BJ (cell line): ENCODE data around the gene FXYD6. TPM values are rescaled to one million over a fixed set of nuclear protein-coding genes. Genes with fewer than 3 reads are reported as not detected.

Source experiments
- CTCF ChIA-PET: fragments of 350-600 bp; formaldehyde crosslinking; extraction: SDS; loops from one replicate; lab custom pipeline; 2021; ENCODE audit warnings: antibody characterized with exemption, inconsistent platforms; lab: Yijun Ruan, JAX
- POLR2A ChIA-PET: fragments of 300-600 bp; sonication (Branson Sonifier 250); formaldehyde crosslinking; extraction: SDS; loops from one replicate; lab custom pipeline; 2021; ENCODE audit warnings: antibody characterized with exemption; lab: Charles Lee
- DNase-seq: peaks from one replicate; pipeline ENCODE4 v3.0.0-alpha.2; 2011; ENCODE audit warnings: low read depth
- H3K27me3 ChIP-seq: 2 replicates; pipeline ENCODE4 v1.6.0; 2011; ENCODE audit warnings: low read length; ENCODE audit not compliant: control insufficient read depth, insufficient read depth
- H3K36me3 ChIP-seq: 2 replicates; pipeline ENCODE4 v1.5.1; 2011; ENCODE audit warnings: low read length; ENCODE audit not compliant: control insufficient read depth, insufficient read depth
- H3K4me3 ChIP-seq: 2 replicates; pipeline ENCODE4 v1.5.1; 2011; ENCODE audit warnings: low read depth, mild to moderate bottlenecking, control low read depth, low read length
- CTCF ChIP-seq: IDR thresholded peaks from 2 replicates; pipeline ENCODE4 v1.5.1; 2011; ENCODE audit warnings: low read depth, mild to moderate bottlenecking, control low read depth, inconsistent platforms, low read length, moderate library complexity; ENCODE audit not compliant: insufficient read depth
- polyA plus RNA-seq: library from polyadenylated mRNA; depleted of rRNA; stranded (reverse); fragments of >200 nt; gene quantifications from 2 replicates; pipeline ENCODE4 v1.2.3, GENCODE V29; 2011

FXYD6 gene
- polyA plus RNA-seq, 1 experiment, result not detected

DNA sequence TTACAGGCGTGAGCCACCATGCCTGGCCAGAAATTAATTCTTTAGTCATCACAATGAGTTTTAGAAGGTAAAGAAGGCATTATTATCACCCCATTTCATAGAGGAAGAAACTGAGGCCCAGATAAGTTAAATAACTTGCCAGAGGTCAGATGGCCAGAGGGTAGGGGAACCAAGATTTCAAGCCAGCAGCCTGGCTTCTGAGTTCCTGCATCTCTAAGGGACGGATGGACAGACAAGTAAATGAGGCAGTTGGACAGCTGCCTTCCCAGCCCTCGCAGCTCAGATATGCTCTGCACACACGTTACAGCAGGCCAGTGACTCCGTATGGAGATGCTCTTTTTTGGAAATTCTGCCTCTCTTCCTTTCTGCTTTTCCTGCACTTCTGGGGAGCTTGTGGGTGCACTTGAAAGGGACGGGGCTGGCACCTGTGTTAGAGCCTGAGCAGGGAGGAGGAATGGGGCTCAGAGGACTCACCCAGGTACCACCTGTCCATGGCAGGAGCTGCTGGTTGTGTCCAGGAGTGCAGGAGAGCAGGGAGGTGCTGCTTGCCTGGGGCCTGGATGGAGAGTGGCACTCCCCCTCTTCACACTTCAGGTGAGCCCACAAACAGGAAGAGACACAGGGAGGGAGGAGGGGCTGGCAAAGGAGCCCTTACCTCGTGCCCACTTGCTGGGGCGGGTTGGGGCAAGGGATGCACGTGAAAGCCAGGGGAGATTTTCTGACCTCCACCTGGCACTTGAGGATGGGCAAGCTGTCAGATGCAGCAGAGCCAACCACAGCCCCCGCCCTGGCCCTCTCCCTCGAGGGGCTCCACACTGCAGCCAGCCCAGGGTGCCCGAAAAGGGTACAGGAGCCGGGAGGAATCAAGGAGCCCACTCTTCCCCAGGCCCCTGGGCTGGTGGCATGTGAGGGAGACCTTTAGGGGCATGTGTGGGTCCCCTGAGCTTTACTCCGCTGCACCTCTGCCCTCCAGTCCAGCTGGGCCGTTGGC, 48.6 kb downstream of the FXYD6 start:
- TF ChIP-seq CTCF, result no peak
- ChIA-PET CTCF (interaction anchor here (1.2 to 2.9 kb wide), 4 partner anchors 10 to 120 kb away, joined by 6 to 24 read pairs (median 12); no protein-coding TSS in a partner anchor), POLR2A (no interaction called here)
- no peak for DNase-seq
- Histone ChIP-seq H3K36me3 (no peaks in the 10 kb centered on the region), H3K4me3 (no peak overlapping the region), H3K27me3 (peaks cover 2% of the 10 kb centered on the region)

GRCh38 chr11:117826832-117827231, 49.6 kb downstream of the FXYD6 start:
- CTCF ChIA-PET, result interaction anchor here (2.5 to 2.9 kb wide), 3 partner anchors 9 to 121 kb away, joined by 11 to 24 read pairs (median 12); no protein-coding TSS in a partner anchor
- Histone ChIP-seq H3K27me3 (peaks cover 2% of the 10 kb centered on the region), H3K36me3 (no peaks in the 10 kb centered on the region), H3K4me3 (no peak overlapping the region)
- POLR2A ChIA-PET, result no interaction called here
- DNase-seq, result no peak
- TF ChIP-seq CTCF, result no peak

DNA sequence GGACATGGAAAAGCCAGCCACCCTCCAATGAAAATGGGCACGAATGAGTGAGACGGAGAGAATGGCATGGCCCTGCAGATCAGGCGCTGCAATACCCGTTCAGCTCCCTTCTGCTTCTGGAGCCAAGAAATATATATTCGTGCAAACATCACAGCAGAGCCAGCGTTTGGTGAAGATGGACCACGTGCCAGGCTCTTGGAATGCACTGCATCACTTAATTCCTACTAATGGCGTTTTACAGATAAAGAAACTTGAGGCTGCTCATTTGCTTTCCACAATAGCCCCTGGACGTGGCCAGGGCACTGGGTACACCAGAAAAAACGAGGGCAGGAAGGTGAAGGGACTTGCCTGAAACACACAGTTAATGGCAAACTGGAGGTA, 50.3 kb downstream of the FXYD6 start:
- Histone ChIP-seq H3K4me3 (no peak overlapping the region), H3K36me3 (no peaks in the 10 kb centered on the region), H3K27me3 (peaks cover 2% of the 10 kb centered on the region)
- no peak for DNase-seq
- no peak for TF ChIP-seq CTCF
- POLR2A ChIA-PET, result no interaction called here
- CTCF ChIA-PET, result interaction anchor here (2.5 to 2.6 kb wide), 2 partner anchors 17 to 121 kb away, joined by 11 to 12 read pairs; no protein-coding TSS in a partner anchor

GRCh38 chr11:117825538-117826189, 50.8 kb downstream of the FXYD6 start:
- ChIA-PET CTCF (interaction anchor here (1.3 to 2.6 kb wide), 2 partner anchors 14 to 18 kb away, joined by 3 to 11 read pairs; no protein-coding TSS in a partner anchor), POLR2A (no interaction called here)
- no peak for DNase-seq
- Histone ChIP-seq H3K4me3 (no peak overlapping the region), H3K27me3 (peaks cover 2% of the 10 kb centered on the region), H3K36me3 (no peaks in the 10 kb centered on the region)
- no peak for TF ChIP-seq CTCF
